GM21717 (cell line): ENCODE results near the gene SOCS2.
"Not testable (repeated sequence)": the region's sequence is repeated elsewhere in the genome, so short reads cannot be mapped to it uniquely, and the experiment has no call there.

Source experiments
- ATAC-seq: cut with Tn5 transposase; IDR thresholded peaks from one replicate; pipeline ENCODE4 v1.9.1; 2021; ENCODE audit warnings: mild to moderate bottlenecking, moderate library complexity; ENCODE audit not compliant: unreplicated experiment

Gene SOCS2

GRCh38 chr12:93592641-93593406 is 20.3 kb downstream of the SOCS2 start:
- ATAC-seq: no peak

- no peak for ATAC-seq
Observed at GRCh38 chr12:93593843-93594242, 21.4 kb downstream of the SOCS2 start.

GRCh38 chr12:93594766-93595311 is 22.4 kb downstream of the SOCS2 start:
- ATAC-seq: no peak

GRCh38 chr12:93595351-93595750 is 22.9 kb downstream of the SOCS2 start:
- ATAC-seq: no peak

GRCh38 chr12:93597608-93598007 is 25.1 kb downstream of the SOCS2 start:
- ATAC-seq: no peak

- no peak for ATAC-seq
Observed at GRCh38 chr12:93599192-93599591, 26.7 kb downstream of the SOCS2 start.

- ATAC-seq: no peak
Observed at GRCh38 chr12:93601591-93601990, 29.1 kb downstream of the SOCS2 start.

GRCh38 chr12:93602897-93603668 is 30.6 kb downstream of the SOCS2 start:
- no peak for ATAC-seq

GRCh38 chr12:93603762-93604161 is 31.3 kb downstream of the SOCS2 start:
- ATAC-seq: no peak

- ATAC-seq: no peak
Observed at GRCh38 chr12:93608313-93608712, 35.8 kb downstream of the SOCS2 start.

GRCh38 chr12:93609281-93610192 is 37.1 kb downstream of the SOCS2 start:
- ATAC-seq: no peak

- ATAC-seq: no peak
Observed at GRCh38 chr12:93612776-93613175, 40.3 kb downstream of the SOCS2 start.

- ATAC-seq: no peak
Observed at GRCh38 chr12:93614917-93615596, 42.6 kb downstream of the SOCS2 start.

GRCh38 chr12:93616584-93617101 is 44.2 kb downstream of the SOCS2 start:
- no peak for ATAC-seq

GRCh38 chr12:93618891-93619410 is 46.5 kb downstream of the SOCS2 start:
- no peak for ATAC-seq

- no peak for ATAC-seq
Observed at GRCh38 chr12:93621986-93622385, 49.5 kb downstream of the SOCS2 start.

GRCh38 chr12:93622485-93622884 is 50.0 kb downstream of the SOCS2 start:
- no peak for ATAC-seq

GRCh38 chr12:93624595-93625294 is 52.3 kb downstream of the SOCS2 start:
- peak; percentile 70 for ATAC-seq

- not testable (repeated sequence) for ATAC-seq
Observed at GRCh38 chr12:93625295-93625645, 52.8 kb downstream of the SOCS2 start.
